Fibroblast of the aortic adventitia (primary cell): ENCODE measurements around the gene SCMH1. TPM values are rescaled to one million over a fixed set of nuclear protein-coding genes. Genes with fewer than 3 reads are reported as not detected.

ENCODE experiments used
- DNase-seq: peaks from one replicate; pipeline ENCODE4 v3.0.0-alpha.2; 2010; ENCODE audit warnings: low read depth
- H3K4me3 ChIP-seq: 2 replicates; pipeline ENCODE4 v1.5.1; 2011; ENCODE audit warnings: low read depth, mild to moderate bottlenecking, control low read depth, low read length, moderate library complexity
- CTCF ChIP-seq: IDR thresholded peaks from 2 replicates; pipeline ENCODE4 v1.5.1; 2011; ENCODE audit warnings: mild to moderate bottlenecking, low read length, control low read depth, inconsistent platforms; ENCODE audit not compliant: insufficient read depth
- total RNA-seq: library from RNA; depleted of rRNA; stranded (reverse); fragments of >200 nt; gene quantifications from 2 replicates; pipeline ENCODE4 v1.2.3, GENCODE V29; 2012; ENCODE audit warnings: low replicate concordance

SCMH1 gene
- total RNA-seq, 1 donor = 12.1 TPM

- H3K4me3 ChIP-seq = no peak overlapping the region
- TF ChIP-seq CTCF = no peak
Measured at GRCh38 chr1:40989066-40989465, 253.0 kb downstream of the SCMH1 start.

GRCh38 chr1:40988280-40988679 is 253.8 kb downstream of the SCMH1 start:
- no peak overlapping the region for H3K4me3 ChIP-seq
- no peak for DNase-seq
- no peak for TF ChIP-seq CTCF

More at GRCh38 chr1:40989066-40989465, 253.0 kb downstream of the SCMH1 start:
- no peak for DNase-seq

- no peak overlapping the region for H3K4me3 ChIP-seq
- DNase-seq = no peak
- no peak for TF ChIP-seq CTCF
Measured at GRCh38 chr1:40987439-40988276, 254.4 kb downstream of the SCMH1 start.

- no peak overlapping the region for H3K4me3 ChIP-seq
- no peak for DNase-seq
- TF ChIP-seq CTCF = no peak
Measured at GRCh38 chr1:40986956-40987355, 255.2 kb downstream of the SCMH1 start.

GRCh38 chr1:40986328-40986783 is 255.8 kb downstream of the SCMH1 start:
- no peak for DNase-seq
- TF ChIP-seq CTCF = no peak
- H3K4me3 ChIP-seq = no peak overlapping the region

- H3K4me3 ChIP-seq = no peak overlapping the region
- no peak for TF ChIP-seq CTCF
- DNase-seq = no peak
Measured at GRCh38 chr1:40985875-40986274, 256.2 kb downstream of the SCMH1 start.
